HG03469 (cell line): ENCODE measurements around the gene FHIP1A.
"Not testable (repeated sequence)": the region's sequence is repeated elsewhere in the genome, so short reads cannot be mapped to it uniquely, and the experiment has no call there.

ENCODE experiments used
- ATAC-seq: cut with Tn5 transposase; IDR thresholded peaks from one replicate; pipeline ENCODE4 v1.9.1; 2021; ENCODE audit warnings: mild to moderate bottlenecking, moderate library complexity, moderate number of reproducible peaks; ENCODE audit not compliant: unreplicated experiment

The FHIP1A gene

GRCh38 chr4:151408630-151409469 is at the start of gene FHIP1A:
Gene FHIP1A, plus strand, starts transcription at chr4:151409176. Its CDS starts 157,084 bp downstream, at chr4:151566260.
- ATAC-seq = peak; percentile 71

- ATAC-seq = no peak
Observed at GRCh38 chr4:151359576-151359975, 49.4 kb upstream of the FHIP1A start.

GRCh38 chr4:151361126-151361525 is 47.9 kb upstream of the FHIP1A start:
- ATAC-seq = no peak

- no peak for ATAC-seq
Observed at GRCh38 chr4:151361966-151362365, 47.0 kb upstream of the FHIP1A start.

- peak; percentile 96 for ATAC-seq
Observed at GRCh38 chr4:151362404-151363164, 46.4 kb upstream of the FHIP1A start.

- no peak for ATAC-seq
Observed at GRCh38 chr4:151376540-151376939, 32.4 kb upstream of the FHIP1A start.

GRCh38 chr4:151389311-151389710 is 19.7 kb upstream of the FHIP1A start:
- no peak for ATAC-seq

GRCh38 chr4:151389799-151390198 is 19.2 kb upstream of the FHIP1A start:
- ATAC-seq = not testable (repeated sequence)

- no peak for ATAC-seq
Observed at GRCh38 chr4:151395873-151396272, 13.1 kb upstream of the FHIP1A start.

- no peak for ATAC-seq
Observed at GRCh38 chr4:151400343-151400742, 8.6 kb upstream of the FHIP1A start.

- ATAC-seq = no peak
Observed at GRCh38 chr4:151401739-151402138, 7.2 kb upstream of the FHIP1A start.

- no peak for ATAC-seq
Observed at GRCh38 chr4:151402145-151402865, 6.7 kb upstream of the FHIP1A start.

GRCh38 chr4:151403656-151404055 is 5.3 kb upstream of the FHIP1A start:
- ATAC-seq = no peak

- not testable (repeated sequence) for ATAC-seq
Observed at GRCh38 chr4:151404802-151405201, 4.2 kb upstream of the FHIP1A start.

GRCh38 chr4:151407018-151407417 is 2.0 kb upstream of the FHIP1A start:
- ATAC-seq = no peak

GRCh38 chr4:151407466-151408379 is 1.3 kb upstream of the FHIP1A start:
- ATAC-seq = peak; percentile 80

- no peak for ATAC-seq
Observed at GRCh38 chr4:151408380-151408629, 671 bp upstream of the FHIP1A start.

- no peak for ATAC-seq
Observed at GRCh38 chr4:151409470-151410313, 716 bp downstream of the FHIP1A start.

- no peak for ATAC-seq
Observed at GRCh38 chr4:151415978-151416377, 7.0 kb downstream of the FHIP1A start.

- no peak for ATAC-seq
Observed at GRCh38 chr4:151417164-151417571, 8.2 kb downstream of the FHIP1A start.
